GM23338 (cell line): Measurements from ENCODE around the gene OR5M8. TPM values are rescaled to one million over a fixed set of nuclear protein-coding genes. Genes with fewer than 3 reads are reported as not detected.

ENCODE experiments used
- ATAC-seq: fragments of 200-7000 bp; cut with Tn5 transposase; 3 replicates; pipeline ENCODE4 v1.9.1; 2020
- DNase-seq: peaks from one replicate; pipeline ENCODE4 v3.0.0-alpha.2; 2015; ENCODE audit warnings: low spot score
- H2AFZ ChIP-seq: fragments of 200-600 bp; sonication (generic); 2 replicates; pipeline ENCODE4 v1.8.0; 2016; ENCODE audit warnings: antibody characterized with exemption, mild to moderate bottlenecking, moderate library complexity
- H3F3A ChIP-seq: fragments of 200-600 bp; sonication (generic); replicated peaks from 2 replicates; pipeline ENCODE4 v1.8.0; 2017; ENCODE audit warnings: antibody characterized with exemption, mixed run types, low read depth
- H3K27ac ChIP-seq: fragments of 200-600 bp; sonication (generic); 2 replicates; pipeline ENCODE4 v1.6.1; 2016; ENCODE audit warnings: low read depth
- H3K27me3 ChIP-seq: fragments of 200-600 bp; sonication (generic); 2 replicates; pipeline ENCODE4 v1.8.0; 2016; ENCODE audit warnings: mild to moderate bottlenecking, mixed run types, moderate library complexity; ENCODE audit not compliant: insufficient read depth
- H3K36me3 ChIP-seq: fragments of 200-600 bp; sonication (generic); 2 replicates; pipeline ENCODE4 v1.8.0; 2016; ENCODE audit warnings: mild to moderate bottlenecking; ENCODE audit not compliant: insufficient read depth
- H3K4me1 ChIP-seq: fragments of 200-600 bp; sonication (generic); 2 replicates; pipeline ENCODE4 v1.8.0; 2016; ENCODE audit warnings: mild to moderate bottlenecking, moderate library complexity; ENCODE audit not compliant: insufficient read depth
- H3K4me2 ChIP-seq: fragments of 200-600 bp; sonication (generic); 2 replicates; pipeline ENCODE4 v1.7.1; 2017; ENCODE audit warnings: mixed run types
- H3K4me3 ChIP-seq: fragments of 200-600 bp; sonication (generic); 2 replicates; pipeline ENCODE4 v1.6.1; 2016; ENCODE audit warnings: mixed run types
- H3K79me2 ChIP-seq: fragments of 200-600 bp; sonication (generic); replicated peaks from 2 replicates; pipeline ENCODE4 v1.8.0; 2017; ENCODE audit warnings: mild to moderate bottlenecking; ENCODE audit not compliant: insufficient read depth
- H3K9me2 ChIP-seq: fragments of 200-600 bp; sonication (generic); 2 replicates; pipeline ENCODE4 v1.8.0; 2017; ENCODE audit not compliant: insufficient read depth
- H4K20me1 ChIP-seq: fragments of 200-600 bp; sonication (generic); replicated peaks from 2 replicates; pipeline ENCODE4 v1.8.0; 2017; ENCODE audit warnings: mild to moderate bottlenecking; ENCODE audit not compliant: insufficient read depth
- H3K27ac Mint-ChIP-seq: 2 replicates; pipeline ENCODE4 v1.8.0; 2020; ENCODE audit warnings: inconsistent platforms, mild to moderate bottlenecking, moderate library complexity, mixed read lengths
- H3K27me3 Mint-ChIP-seq: 3 replicates; pipeline ENCODE4 v1.8.0; 2022; ENCODE audit warnings: low read depth, mild to moderate bottlenecking, moderate library complexity, mixed read lengths, inconsistent platforms; ENCODE audit not compliant: insufficient read depth, poor library complexity
- H3K36me3 Mint-ChIP-seq: 3 replicates; pipeline ENCODE4 v1.8.0; 2021; ENCODE audit warnings: low read depth, mild to moderate bottlenecking, inconsistent platforms, moderate library complexity, mixed read lengths
- H3K4me1 Mint-ChIP-seq: 3 replicates; pipeline ENCODE4 v1.8.0; 2020; ENCODE audit warnings: mild to moderate bottlenecking, inconsistent platforms, mixed read lengths
- H3K4me3 Mint-ChIP-seq: 3 replicates; pipeline ENCODE4 v1.8.0; 2021; ENCODE audit warnings: moderate library complexity, mild to moderate bottlenecking, inconsistent platforms, mixed read lengths
- H3K9me3 Mint-ChIP-seq: 3 replicates; pipeline ENCODE4 v1.8.0; 2020; ENCODE audit warnings: moderate library complexity, mild to moderate bottlenecking, inconsistent platforms, mixed read lengths
- CREB1 ChIP-seq: fragments of 250-450 bp; sonication (Bioruptor Pico); IDR thresholded peaks from 2 replicates; pipeline ENCODE4 v1.5.0; 2020; ENCODE audit warnings: low read depth, mild to moderate bottlenecking, moderate library complexity
- CTCF ChIP-seq, 2 experiments: fragments of 200-600 bp in 1 of 2; sonication (generic) in 1 of 2; conservative IDR thresholded peaks; 2 replicates each; pipeline versions ENCODE4 v1.5.1 to v1.6.1; 2016 to 2017; ENCODE audit warnings: antibody characterized with exemption in 2 of 2, low read depth in 2 of 2, mild to moderate bottlenecking in 2 of 2, moderate library complexity in 1 of 2
- EZH2 ChIP-seq: fragments of 200-600 bp; sonication (generic); IDR thresholded peaks from one replicate; pipeline ENCODE4 v1.8.0; 2017; ENCODE audit warnings: antibody characterized with exemption, mild to moderate bottlenecking, low read depth; ENCODE audit not compliant: unreplicated experiment
- EZH2phosphoT487 ChIP-seq: fragments of 200-600 bp; sonication (generic); IDR thresholded peaks from one replicate; pipeline ENCODE4 v1.8.1; 2018; ENCODE audit warnings: antibody characterized with exemption; ENCODE audit not compliant: unreplicated experiment
- JUNB ChIP-seq: IDR thresholded peaks from one replicate; pipeline ENCODE4 v1.6.1; 2016; ENCODE audit warnings: antibody characterized with exemption; ENCODE audit not compliant: unreplicated experiment
- NANOG ChIP-seq: IDR thresholded peaks from 2 replicates; pipeline ENCODE4 v1.6.1; 2016; ENCODE audit warnings: antibody characterized with exemption, borderline replicate concordance
- POLR2AphosphoS5 ChIP-seq: IDR thresholded peaks from 2 replicates; pipeline ENCODE4 v1.6.1; 2016; ENCODE audit warnings: antibody characterized with exemption, low read depth
- STAT1 ChIP-seq: IDR thresholded peaks from one replicate; pipeline ENCODE4 v1.6.1; 2016; ENCODE audit warnings: antibody characterized with exemption; ENCODE audit not compliant: unreplicated experiment
- ZNF114 ChIP-seq: fragments of 250-450 bp; sonication (Bioruptor Pico); IDR thresholded peaks from 2 replicates; pipeline ENCODE4 v1.5.0; 2020; ENCODE audit warnings: mild to moderate bottlenecking, moderate library complexity
- ZNF331 ChIP-seq: fragments of 250-450 bp; sonication (Bioruptor Pico); IDR thresholded peaks from 2 replicates; pipeline ENCODE4 v1.5.0; 2020; ENCODE audit warnings: low read depth, mild to moderate bottlenecking, moderate library complexity
- polyA plus RNA-seq: library from polyadenylated mRNA; unstranded; fragments of >200 nt; fragmentation: Nextera tagmentation; extraction: Ambion mirVana; gene quantifications from 2 replicates; pipeline ENCODE4 v1.2.1, GENCODE V29; 2016
- total RNA-seq: library from RNA; depleted of rRNA; stranded (reverse); fragments of >200 nt; shearing (Covaris generic); gene quantifications from 2 replicates; pipeline ENCODE4 v1.2.3, GENCODE V29; 2014
- TF ChIP-seq, protein P1 (sequence below): fragments of 250-450 bp; sonication (Bioruptor Pico); IDR thresholded peaks from 2 replicates; pipeline ENCODE4 v1.5.0; 2020; ENCODE audit warnings: mild to moderate bottlenecking, moderate library complexity
- TF ChIP-seq, protein P2 (sequence below): IDR thresholded peaks from one replicate; pipeline ENCODE4 v1.6.1; 2018; ENCODE audit warnings: antibody characterized with exemption; ENCODE audit not compliant: unreplicated experiment

Gene OR5M8
- total and polyA plus RNA-seq, 2 experiments from 2014 or later = not detected

DNA sequence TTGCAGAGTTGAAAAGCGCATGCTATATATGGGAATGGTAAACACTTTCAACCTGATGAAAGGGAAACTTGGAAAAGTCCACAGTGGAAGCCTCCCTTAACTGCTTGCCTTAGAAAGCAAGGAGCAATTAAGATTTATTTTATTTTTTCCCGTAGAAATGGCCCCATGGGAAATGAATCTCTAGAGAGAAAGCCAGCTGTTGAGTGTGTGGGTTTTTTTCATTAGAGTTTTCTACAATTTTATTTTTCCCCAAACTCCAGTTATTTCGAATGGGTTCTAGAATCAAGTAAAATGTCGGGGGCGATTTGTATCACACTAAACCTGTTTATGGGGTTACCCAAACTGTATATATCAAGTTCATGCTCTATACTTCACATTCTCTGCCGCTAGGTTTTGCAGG lies 17.9 kb downstream of the OR5M8 start, which contains the start of gene OR5M3:
OR5M3 (minus strand) TSS at position 101 of the 400 bp plus-strand sequence. CDS start 2,855 bp downstream, outside the sequence.
- Histone ChIP-seq H3K27me3 (no peaks in the 10 kb centered on the region), H3K79me2 (no peaks in the 10 kb centered on the region), H3K9me2 (no peaks in the 10 kb centered on the region), H3K4me1 (no peaks in the 10 kb centered on the region), H2AFZ (no peak within 1 kb of the TSS), H3K4me2 (no peak within 1 kb of the TSS), H3F3A (no peaks in the 10 kb centered on the region), H3K36me3 (no peaks in the 10 kb centered on the region), H4K20me1 (no peaks in the 10 kb centered on the region), H3K4me3 (no peak within 1 kb of the TSS), H3K27ac (no peak within 1 kb of the TSS)
- ATAC-seq (no peak), DNase-seq (no peak)
- no peak within 1 kb of the TSS for H3K4me3 Mint-ChIP-seq
- H3K27ac Mint-ChIP-seq = no peak within 1 kb of the TSS
- no peaks in the 10 kb centered on the region for H3K27me3 Mint-ChIP-seq
- H3K9me3 Mint-ChIP-seq = no peaks in the 10 kb centered on the region
- H3K4me1 Mint-ChIP-seq = no peaks in the 10 kb centered on the region
- H3K36me3 Mint-ChIP-seq = no peaks in the 10 kb centered on the region
- no peak for TF ChIP-seq NANOG
- TF ChIP-seq EZH2phosphoT487 = no peak
- no peak for TF ChIP-seq POLR2AphosphoS5
- no peak for TF ChIP-seq ZNF331 (CRISPR knock-in tag)
- TF ChIP-seq ZNF114 (CRISPR knock-in tag) = no peak
- no peak for TF ChIP-seq EZH2
- TF ChIP-seq, protein P1, sequence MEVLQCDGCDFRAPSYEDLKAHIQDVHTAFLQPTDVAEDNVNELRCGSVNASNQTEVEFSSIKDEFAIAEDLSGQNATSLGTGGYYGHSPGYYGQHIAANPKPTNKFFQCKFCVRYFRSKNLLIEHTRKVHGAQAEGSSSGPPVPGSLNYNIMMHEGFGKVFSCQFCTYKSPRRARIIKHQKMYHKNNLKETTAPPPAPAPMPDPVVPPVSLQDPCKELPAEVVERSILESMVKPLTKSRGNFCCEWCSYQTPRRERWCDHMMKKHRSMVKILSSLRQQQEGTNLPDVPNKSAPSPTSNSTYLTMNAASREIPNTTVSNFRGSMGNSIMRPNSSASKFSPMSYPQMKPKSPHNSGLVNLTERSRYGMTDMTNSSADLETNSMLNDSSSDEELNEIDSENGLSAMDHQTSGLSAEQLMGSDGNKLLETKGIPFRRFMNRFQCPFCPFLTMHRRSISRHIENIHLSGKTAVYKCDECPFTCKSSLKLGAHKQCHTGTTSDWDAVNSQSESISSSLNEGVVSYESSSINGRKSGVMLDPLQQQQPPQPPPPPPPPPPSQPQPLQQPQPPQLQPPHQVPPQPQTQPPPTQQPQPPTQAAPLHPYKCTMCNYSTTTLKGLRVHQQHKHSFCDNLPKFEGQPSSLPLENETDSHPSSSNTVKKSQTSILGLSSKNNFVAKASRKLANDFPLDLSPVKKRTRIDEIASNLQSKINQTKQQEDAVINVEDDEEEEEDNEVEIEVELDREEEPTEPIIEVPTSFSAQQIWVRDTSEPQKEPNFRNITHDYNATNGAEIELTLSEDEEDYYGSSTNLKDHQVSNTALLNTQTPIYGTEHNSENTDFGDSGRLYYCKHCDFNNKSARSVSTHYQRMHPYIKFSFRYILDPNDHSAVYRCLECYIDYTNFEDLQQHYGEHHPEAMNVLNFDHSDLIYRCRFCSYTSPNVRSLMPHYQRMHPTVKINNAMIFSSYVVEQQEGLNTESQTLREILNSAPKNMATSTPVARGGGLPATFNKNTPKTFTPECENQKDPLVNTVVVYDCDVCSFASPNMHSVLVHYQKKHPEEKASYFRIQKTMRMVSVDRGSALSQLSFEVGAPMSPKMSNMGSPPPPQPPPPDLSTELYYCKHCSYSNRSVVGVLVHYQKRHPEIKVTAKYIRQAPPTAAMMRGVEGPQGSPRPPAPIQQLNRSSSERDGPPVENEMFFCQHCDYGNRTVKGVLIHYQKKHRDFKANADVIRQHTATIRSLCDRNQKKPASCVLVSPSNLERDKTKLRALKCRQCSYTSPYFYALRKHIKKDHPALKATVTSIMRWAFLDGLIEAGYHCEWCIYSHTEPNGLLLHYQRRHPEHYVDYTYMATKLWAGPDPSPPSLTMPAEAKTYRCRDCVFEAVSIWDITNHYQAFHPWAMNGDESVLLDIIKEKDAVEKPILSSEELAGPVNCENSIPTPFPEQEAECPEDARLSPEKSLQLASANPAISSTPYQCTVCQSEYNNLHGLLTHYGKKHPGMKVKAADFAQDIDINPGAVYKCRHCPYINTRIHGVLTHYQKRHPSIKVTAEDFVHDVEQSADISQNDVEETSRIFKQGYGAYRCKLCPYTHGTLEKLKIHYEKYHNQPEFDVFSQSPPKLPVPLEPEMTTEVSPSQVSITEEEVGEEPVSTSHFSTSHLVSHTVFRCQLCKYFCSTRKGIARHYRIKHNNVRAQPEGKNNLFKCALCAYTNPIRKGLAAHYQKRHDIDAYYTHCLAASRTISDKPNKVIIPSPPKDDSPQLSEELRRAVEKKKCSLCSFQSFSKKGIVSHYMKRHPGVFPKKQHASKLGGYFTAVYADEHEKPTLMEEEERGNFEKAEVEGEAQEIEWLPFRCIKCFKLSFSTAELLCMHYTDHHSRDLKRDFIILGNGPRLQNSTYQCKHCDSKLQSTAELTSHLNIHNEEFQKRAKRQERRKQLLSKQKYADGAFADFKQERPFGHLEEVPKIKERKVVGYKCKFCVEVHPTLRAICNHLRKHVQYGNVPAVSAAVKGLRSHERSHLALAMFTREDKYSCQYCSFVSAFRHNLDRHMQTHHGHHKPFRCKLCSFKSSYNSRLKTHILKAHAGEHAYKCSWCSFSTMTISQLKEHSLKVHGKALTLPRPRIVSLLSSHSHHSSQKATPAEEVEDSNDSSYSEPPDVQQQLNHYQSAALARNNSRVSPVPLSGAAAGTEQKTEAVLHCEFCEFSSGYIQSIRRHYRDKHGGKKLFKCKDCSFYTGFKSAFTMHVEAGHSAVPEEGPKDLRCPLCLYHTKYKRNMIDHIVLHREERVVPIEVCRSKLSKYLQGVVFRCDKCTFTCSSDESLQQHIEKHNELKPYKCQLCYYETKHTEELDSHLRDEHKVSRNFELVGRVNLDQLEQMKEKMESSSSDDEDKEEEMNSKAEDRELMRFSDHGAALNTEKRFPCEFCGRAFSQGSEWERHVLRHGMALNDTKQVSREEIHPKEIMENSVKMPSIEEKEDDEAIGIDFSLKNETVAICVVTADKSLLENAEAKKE (CRISPR knock-in tag) = no peak
- TF ChIP-seq, protein P2, sequence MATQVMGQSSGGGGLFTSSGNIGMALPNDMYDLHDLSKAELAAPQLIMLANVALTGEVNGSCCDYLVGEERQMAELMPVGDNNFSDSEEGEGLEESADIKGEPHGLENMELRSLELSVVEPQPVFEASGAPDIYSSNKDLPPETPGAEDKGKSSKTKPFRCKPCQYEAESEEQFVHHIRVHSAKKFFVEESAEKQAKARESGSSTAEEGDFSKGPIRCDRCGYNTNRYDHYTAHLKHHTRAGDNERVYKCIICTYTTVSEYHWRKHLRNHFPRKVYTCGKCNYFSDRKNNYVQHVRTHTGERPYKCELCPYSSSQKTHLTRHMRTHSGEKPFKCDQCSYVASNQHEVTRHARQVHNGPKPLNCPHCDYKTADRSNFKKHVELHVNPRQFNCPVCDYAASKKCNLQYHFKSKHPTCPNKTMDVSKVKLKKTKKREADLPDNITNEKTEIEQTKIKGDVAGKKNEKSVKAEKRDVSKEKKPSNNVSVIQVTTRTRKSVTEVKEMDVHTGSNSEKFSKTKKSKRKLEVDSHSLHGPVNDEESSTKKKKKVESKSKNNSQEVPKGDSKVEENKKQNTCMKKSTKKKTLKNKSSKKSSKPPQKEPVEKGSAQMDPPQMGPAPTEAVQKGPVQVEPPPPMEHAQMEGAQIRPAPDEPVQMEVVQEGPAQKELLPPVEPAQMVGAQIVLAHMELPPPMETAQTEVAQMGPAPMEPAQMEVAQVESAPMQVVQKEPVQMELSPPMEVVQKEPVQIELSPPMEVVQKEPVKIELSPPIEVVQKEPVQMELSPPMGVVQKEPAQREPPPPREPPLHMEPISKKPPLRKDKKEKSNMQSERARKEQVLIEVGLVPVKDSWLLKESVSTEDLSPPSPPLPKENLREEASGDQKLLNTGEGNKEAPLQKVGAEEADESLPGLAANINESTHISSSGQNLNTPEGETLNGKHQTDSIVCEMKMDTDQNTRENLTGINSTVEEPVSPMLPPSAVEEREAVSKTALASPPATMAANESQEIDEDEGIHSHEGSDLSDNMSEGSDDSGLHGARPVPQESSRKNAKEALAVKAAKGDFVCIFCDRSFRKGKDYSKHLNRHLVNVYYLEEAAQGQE = no peak
- no peak for TF ChIP-seq JUNB
- no peak for TF ChIP-seq CREB1 (CRISPR knock-in tag)
- no peak for TF ChIP-seq STAT1
- no peak for TF ChIP-seq CTCF (conservative IDR thresholded peaks at IDR 0.05; ENCODE audit: low read depth in 2 of 2)
